Islet precursor cell (in vitro differentiated cells): ENCODE results near the gene GNPTAB.
A peak's percentile ranks its signal among the peaks of the same experiment; 100 is the strongest.

Source experiments
- DNase-seq: peaks from one replicate; pipeline ENCODE4 v3.0.0-alpha.2; 2018

GNPTAB gene

DNA sequence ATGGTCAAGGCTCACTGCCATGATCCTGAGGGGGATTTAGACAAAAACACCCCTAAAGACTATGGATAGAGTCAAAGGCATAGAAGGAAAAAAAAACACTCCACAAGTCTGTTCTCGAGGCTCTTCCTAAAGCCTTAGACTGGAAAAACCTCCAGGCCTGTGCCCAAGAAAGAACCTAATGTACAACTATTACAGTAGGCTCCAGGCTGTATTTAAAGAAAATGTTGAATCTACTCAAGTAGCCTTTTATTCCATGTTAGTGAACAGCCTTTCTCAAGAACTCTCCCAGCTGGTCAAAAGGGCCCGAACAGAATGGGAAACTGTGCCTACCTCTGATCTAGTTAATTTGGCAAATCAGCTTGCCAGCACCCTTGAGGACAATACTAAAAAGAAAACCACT is 28.3 kb downstream of the GNPTAB start:
- no peak for DNase-seq

DNA sequence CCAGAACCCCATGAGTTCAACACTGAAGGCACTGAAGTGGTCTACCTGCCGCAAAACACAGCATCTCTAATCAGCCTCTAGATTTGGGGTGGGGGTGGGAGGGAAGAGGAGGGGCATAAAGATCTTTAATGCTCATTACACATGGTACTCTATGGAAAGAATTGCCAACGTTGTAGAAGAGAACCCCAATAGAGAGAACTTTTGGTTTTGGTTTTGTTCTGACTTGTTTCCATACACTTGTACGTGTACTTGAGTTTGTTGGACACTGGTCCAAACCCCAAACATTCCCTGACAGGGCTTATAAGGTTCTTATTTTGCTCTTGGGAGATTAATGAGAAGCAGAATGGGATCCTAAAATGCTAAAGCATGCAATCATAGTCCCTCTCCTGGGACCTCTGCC is 31.0 kb downstream of the GNPTAB start:
- DNase-seq: no peak

DNA sequence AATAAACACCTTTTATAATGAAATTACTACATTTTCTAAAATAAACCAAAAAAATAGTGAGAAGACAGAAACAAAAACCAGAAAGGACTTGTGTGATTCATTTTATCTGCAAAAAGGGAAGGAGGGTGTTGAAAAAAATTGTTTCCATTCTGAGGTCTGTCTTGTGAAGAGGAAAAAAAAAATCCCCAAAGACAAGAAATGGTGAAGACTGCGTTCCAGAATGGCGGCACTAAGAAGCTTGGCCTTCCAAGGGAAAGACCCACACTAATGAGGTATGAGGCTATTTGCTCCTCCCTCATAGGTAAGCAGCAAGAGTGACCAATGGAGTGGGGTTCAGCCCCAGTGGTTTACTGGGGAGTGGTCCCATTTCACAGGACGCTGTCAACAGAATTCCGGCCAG is 35.0 kb downstream of the GNPTAB start:
- no peak for DNase-seq

- no peak for DNase-seq
Observed at GRCh38 chr12:101795013-101795412, 35.7 kb downstream of the GNPTAB start.

GRCh38 chr12:101794574-101794973 is 36.2 kb downstream of the GNPTAB start:
- DNase-seq: no peak

GRCh38 chr12:101793401-101793800 is 37.4 kb downstream of the GNPTAB start:
- DNase-seq: no peak

DNA sequence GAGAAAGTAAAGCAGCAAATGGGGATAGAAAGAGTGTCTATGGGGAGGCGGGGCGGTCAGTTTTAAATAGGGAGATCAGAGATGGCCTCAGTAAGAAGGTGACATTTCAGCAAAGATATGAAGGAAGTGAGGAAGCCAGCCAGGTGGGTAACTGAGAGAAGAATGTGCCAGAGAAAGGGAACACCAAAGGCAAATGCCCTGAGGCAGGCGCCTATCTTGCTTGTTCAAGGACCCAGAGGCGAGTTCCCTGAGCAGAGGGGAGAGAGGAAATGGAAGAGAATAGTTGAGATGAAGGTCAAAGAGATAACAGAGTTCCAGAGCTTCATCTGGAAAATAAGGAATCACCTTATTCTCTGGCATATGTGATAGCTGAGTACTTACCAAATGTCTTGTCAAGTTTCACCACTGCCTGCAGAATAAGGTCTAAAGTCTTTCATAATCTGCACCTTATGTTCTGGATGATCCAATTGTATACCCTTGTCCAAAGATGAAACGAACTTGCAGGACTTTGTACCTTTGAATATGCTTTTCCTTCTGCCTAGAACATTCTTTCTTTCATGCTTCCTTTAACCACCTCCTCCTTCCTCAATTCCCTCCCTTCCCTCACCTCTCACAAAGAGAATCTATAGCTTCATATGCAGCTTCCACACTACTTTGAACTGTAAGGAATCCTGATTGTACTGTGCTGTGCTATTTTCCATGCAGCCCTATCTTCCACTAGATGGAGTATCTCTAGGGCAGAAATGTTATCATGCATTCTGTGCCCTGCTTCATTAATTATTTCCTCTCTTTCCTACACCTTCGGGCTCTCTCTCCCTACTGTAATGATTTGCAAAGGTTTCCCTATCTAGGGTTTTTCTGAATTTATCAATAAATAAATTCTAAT is 38.5 kb downstream of the GNPTAB start:
- peak; percentile 70 for DNase-seq

- no peak for DNase-seq
Observed at GRCh38 chr12:101789171-101789570, 41.6 kb downstream of the GNPTAB start.

DNA sequence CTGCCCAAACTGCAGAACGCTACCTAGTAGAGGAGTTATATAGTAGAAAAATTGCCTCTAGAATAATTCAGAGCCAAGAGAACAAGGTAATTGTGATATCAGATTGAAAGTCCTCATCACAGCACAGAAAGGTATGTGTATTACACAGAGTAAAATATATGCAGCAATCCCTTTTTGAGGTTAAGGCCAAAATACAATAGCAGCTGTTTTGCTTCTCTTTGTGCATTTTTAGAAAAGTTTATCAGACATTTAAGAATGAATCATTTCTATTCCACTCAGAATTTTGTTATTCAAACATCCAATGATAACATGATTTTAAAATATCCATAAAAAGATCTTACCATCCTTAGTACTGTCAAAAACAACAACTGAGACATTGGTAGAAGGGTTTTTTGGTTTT is 45.1 kb downstream of the GNPTAB start:
- DNase-seq: no peak

DNA sequence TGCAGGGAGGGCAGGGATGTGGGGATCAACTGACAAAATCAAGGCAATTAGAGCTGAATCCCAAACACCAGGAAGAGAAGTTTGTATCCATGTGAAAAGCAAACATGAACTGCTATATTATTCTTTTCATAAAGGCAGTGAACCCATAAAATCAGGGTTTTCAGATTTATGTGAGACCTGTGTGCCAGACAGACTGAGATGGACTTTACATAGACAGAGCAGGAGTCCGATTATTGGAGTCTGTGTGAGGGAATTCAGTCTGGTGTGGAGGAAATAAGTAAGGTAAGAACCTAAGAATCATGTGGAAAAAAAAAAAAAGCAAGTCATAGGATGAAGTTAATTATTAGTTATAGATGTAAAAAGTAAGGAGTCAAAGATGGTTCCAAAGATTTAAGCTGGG is 46.4 kb downstream of the GNPTAB start:
- DNase-seq: no peak

DNA sequence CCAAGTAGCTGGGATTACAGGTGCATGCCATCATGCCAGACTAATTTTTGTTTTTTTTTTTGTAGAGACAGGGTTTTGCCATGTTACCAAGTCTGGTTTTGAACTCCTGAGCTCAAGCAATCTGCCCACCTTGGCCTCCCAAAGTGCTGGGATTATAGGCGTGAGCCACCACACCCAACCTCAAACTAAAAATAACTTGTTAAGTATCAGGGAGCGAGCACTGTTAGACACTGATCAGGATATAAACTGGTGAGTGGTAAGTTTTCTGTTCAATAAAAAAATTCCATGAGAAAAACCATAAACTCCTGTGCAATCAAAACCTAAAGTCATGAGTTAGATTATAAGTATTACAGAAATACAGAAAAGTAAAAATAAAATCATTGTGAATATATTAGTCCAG is 46.9 kb downstream of the GNPTAB start:
- DNase-seq: no peak

GRCh38 chr12:101783150-101783549 is 47.6 kb downstream of the GNPTAB start:
- no peak for DNase-seq

DNA sequence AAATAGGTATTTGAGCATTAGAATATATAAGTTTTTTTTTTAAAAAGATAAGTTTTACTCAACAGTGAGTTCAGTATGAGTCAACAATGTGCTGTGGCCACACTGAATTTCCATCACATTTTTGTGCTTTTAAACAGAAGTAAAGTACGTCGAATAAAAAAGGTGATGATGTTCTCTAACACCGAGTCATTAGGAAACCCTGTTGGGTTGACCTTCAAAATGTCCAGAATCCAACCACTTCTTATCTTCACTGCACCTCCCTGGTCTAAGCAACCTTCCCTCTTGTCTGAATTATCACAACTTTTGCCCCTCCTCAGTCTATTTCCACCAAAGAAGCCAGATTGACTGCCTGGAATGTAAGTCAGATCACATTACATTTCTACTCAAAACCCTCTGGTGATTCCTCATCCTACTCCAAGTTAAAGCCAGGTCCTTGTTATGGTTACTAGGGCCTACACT is 48.5 kb downstream of the GNPTAB start:
- no peak for DNase-seq

- no peak for DNase-seq
Observed at GRCh38 chr12:101781834-101782233, 48.9 kb downstream of the GNPTAB start.

DNA sequence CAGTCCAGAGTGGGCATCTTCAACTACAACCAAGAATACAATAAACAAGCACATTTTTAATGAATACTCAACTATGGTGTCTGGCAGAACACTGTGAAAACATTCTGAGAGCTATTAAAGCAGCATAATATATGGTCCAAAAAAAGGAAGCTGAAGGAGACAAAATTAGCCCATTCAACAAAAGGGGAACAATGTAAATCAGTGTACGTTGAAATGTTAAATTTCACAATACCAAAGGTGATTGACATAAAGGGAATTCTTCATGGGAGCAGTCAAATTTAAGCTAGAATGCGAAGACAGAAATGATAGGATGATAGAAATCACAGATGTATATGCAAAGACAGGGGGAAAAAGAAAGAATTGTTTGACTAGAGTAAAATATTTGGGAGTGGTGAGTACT is 50.2 kb downstream of the GNPTAB start:
- DNase-seq: no peak

GRCh38 chr12:101779626-101780025 is 51.1 kb downstream of the GNPTAB start:
- DNase-seq: no peak

- DNase-seq: no peak
Observed at GRCh38 chr12:101779200-101779599, 51.6 kb downstream of the GNPTAB start.

- DNase-seq: no peak
Observed at GRCh38 chr12:101777978-101778377, 52.8 kb downstream of the GNPTAB start.

GRCh38 chr12:101777485-101777884 is 53.3 kb downstream of the GNPTAB start:
- no peak for DNase-seq

DNA sequence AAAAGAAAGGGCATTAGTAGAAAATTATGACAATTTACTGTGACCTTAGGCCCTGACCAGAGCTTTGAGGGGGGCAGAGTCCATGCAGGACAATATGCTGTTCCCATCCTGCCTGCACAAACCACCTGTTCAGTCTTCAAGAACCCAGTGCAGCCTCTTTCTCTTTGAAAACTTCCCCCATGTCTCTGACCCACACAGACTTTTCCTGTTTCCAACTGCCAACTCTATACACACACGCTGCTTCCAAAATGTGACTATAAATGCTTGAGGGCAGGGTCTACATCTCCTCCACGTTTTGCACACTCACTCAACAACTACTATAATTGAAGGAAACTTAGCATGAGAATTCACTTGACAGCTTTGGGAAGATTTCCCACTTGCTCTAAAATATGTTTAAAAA is 54.9 kb downstream of the GNPTAB start:
- DNase-seq: no peak

GRCh38 chr12:101773650-101774162 is 57.1 kb downstream of the GNPTAB start:
- peak; percentile 67 for DNase-seq

GRCh38 chr12:101772012-101772775 is 58.6 kb downstream of the GNPTAB start:
- DNase-seq: no peak

DNA sequence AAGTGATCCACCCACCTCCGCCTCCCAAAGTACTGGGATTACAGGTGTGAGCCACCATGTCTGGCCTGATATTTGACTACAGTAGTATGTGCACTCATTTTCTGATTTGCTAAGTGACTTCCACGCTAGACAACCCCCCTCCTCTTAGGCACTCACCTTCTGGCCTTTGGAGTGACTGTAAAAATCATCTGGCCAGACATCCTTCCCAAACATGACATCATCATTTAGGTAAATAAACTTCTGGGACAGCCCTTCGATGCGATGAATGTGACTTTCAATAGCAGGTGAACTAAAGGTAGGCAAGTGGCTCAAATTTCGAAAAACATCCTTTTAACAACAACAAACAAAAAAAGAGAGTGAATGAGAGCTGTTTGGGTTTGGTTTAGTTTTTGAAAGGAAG is 60.9 kb downstream of the GNPTAB start:
- DNase-seq: no peak

GRCh38 chr12:101768781-101769180 is 62.0 kb downstream of the GNPTAB start:
- no peak for DNase-seq
